Astrocyte of the cerebellum (primary cell): ENCODE data around the gene SESN2.
"Not testable (repeated sequence)": the region's sequence is repeated elsewhere in the genome, so short reads cannot be mapped to it uniquely, and the experiment has no call there.

ENCODE experiments used
- DNase-seq: peaks from one replicate; pipeline ENCODE4 v3.0.0-alpha.2; 2011; ENCODE audit warnings: low read depth
- H3K4me3 ChIP-seq: 2 replicates; pipeline ENCODE4 v1.5.1; 2011; ENCODE audit warnings: mild to moderate bottlenecking, low read depth, low read length, moderate library complexity
- CTCF ChIP-seq: IDR thresholded peaks from 2 replicates; pipeline ENCODE4 v1.5.1; 2012; ENCODE audit warnings: low read length, low read depth, moderate library complexity, mild to moderate bottlenecking; ENCODE audit errors: missing control alignments
- in situ Hi-C: cut with HindIII; loops from 2 replicates; pipeline ENCODE4 v1.10.0; 2017; ENCODE audit warnings: low sequenced_read_pairs

SESN2 gene

GRCh38 chr1:28317014-28317413, 57.7 kb downstream of the SESN2 start:
- in situ Hi-C loops, result no loop called here
- TF ChIP-seq CTCF, result no peak
- no peak for DNase-seq
- H3K4me3 ChIP-seq, result no peak overlapping the region

GRCh38 chr1:28322194-28322593, 62.9 kb downstream of the SESN2 start:
- in situ Hi-C loops, result no loop called here
- no peak for DNase-seq
- no peak overlapping the region for H3K4me3 ChIP-seq
- no peak for TF ChIP-seq CTCF

DNA sequence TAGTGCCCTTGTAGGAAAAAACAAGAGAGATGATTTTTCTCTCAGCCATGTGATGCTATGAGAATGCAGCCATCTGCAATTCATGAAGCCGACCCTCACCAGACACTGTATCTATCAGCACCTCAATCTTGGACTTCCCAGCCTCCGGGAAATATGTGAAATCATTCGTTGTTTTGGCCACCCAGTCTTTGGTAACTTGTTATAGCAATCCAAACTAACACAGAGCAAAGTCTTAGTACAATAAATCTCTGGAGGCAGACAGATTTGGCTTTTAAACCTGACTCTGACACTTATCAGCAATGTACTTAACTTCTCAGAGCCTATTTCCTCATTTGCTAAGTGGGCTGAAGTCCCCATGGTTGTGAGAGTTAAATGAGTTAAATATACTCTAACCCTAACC, 64.4 kb downstream of the SESN2 start:
- no peak for DNase-seq
- in situ Hi-C loops, result no loop called here
- TF ChIP-seq CTCF, result no peak
- H3K4me3 ChIP-seq, result no peak overlapping the region

DNA sequence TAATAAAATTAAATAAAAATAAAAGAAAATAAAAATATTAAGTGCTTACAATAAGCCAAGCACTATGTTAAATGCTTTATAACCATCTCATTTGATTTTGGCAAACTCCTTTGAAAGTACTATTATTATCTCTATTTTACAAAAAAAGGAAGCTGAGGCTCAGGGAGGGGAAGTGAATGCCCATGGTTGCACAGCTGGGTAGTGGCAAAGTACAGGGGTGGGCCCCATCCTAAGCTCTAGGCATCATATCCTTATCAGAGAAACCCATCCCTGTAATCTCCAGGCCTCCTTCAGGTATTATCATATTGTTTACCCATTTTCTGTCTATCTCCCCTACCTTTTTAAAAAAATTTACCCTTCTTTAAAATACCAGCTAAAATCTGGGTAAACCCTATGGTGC, 67.2 kb downstream of the SESN2 start:
- no peak overlapping the region for H3K4me3 ChIP-seq
- no peak for TF ChIP-seq CTCF
- DNase-seq, result no peak
- in situ Hi-C loops, result no loop called here

- in situ Hi-C loops, result no loop called here
- TF ChIP-seq CTCF, result no peak
- DNase-seq, result no peak
- H3K4me3 ChIP-seq, result no peak overlapping the region
Observed at GRCh38 chr1:28326984-28327383, 67.7 kb downstream of the SESN2 start.

DNA sequence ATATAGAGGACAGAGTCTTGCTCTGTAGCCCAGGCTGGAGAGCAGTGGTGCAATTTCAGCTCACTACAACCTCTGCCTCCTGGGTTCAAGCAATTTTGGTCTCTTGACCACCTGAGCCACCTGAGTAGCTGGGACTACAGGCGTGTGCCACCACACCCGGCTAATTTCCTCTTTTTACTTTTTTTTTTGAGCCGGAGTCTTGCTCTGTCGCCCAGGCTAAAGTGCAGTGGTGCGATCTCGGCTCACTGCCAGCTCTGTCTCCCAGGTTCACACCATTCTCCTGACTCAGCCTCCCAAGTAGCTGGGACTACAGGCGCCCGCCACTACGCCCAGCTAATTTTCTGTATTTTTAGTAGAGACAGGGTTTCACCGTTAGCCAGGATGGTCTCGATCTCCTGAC, 68.1 kb downstream of the SESN2 start:
- in situ Hi-C loops, DNase-seq, H3K4me3 ChIP-seq: not testable (repeated sequence)

DNA sequence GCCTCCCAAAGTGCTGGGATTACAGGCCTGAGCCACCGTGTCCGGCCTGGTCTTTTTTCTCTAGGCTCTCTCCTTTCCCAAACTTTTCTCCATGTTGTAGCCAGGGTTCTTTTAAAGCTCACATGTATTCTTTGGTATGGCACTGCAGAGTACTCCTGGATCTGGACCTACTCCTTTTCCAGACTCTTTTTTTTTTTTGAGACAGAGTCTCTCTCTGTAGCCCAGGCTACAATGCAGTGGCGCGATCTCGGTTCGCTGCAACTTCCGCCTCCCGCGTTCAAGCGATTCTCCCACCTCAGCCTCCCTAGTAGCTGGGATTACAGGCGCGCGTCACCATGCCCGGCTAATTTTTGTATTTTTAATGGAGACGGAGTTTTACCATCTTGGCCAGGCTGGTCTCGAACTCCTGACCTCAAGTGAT, 68.9 kb downstream of the SESN2 start:
- H3K4me3 ChIP-seq, result peak overlapping the region; percentile 72
- in situ Hi-C loops, result no loop called here
- no peak for DNase-seq
- TF ChIP-seq CTCF, result no peak
